Measurements from ENCODE around the gene FOXN4.

DNA sequence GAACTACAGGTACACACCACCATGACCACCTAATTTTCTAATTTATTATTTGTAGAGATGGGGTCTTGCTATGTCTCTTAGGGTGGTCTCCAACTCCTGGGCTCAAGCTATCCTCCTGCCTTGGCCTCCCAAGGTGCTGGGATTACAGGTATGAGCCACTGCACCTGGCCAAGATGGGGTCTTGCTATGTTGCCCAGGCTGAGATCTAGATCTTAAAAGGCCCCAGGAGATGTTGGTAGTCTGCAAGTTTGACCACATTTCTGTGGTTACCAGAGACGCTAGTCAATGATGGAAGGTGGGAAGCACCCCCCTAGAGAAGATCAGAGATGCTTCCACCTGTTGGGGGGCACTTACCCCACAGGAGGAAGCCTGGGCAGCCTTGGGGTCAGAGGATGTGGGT, 34.7 kb downstream of the FOXN4 start:
- TF ChIP-seq, protein P1, sequence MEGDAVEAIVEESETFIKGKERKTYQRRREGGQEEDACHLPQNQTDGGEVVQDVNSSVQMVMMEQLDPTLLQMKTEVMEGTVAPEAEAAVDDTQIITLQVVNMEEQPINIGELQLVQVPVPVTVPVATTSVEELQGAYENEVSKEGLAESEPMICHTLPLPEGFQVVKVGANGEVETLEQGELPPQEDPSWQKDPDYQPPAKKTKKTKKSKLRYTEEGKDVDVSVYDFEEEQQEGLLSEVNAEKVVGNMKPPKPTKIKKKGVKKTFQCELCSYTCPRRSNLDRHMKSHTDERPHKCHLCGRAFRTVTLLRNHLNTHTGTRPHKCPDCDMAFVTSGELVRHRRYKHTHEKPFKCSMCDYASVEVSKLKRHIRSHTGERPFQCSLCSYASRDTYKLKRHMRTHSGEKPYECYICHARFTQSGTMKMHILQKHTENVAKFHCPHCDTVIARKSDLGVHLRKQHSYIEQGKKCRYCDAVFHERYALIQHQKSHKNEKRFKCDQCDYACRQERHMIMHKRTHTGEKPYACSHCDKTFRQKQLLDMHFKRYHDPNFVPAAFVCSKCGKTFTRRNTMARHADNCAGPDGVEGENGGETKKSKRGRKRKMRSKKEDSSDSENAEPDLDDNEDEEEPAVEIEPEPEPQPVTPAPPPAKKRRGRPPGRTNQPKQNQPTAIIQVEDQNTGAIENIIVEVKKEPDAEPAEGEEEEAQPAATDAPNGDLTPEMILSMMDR (IDR thresholded peaks at IDR 0.05) = no peak
- TF ChIP-seq POLR2A (IDR thresholded peaks at IDR 0.05) = no peak
- no peak for TF ChIP-seq EP300 (IDR thresholded peaks at IDR 0.05)

All from tibial nerve (tissue), 4 donors.